HG03432 (cell line): Measurements from ENCODE around the gene LBHD1.
"Not testable (repeated sequence)": the region's sequence is repeated elsewhere in the genome, so short reads cannot be mapped to it uniquely, and the experiment has no call there.

Experiments
- ATAC-seq: cut with Tn5 transposase; IDR thresholded peaks from one replicate; pipeline ENCODE4 v1.9.1; 2021; ENCODE audit warnings: mild to moderate bottlenecking, moderate library complexity; ENCODE audit not compliant: unreplicated experiment

LBHD1 gene

DNA sequence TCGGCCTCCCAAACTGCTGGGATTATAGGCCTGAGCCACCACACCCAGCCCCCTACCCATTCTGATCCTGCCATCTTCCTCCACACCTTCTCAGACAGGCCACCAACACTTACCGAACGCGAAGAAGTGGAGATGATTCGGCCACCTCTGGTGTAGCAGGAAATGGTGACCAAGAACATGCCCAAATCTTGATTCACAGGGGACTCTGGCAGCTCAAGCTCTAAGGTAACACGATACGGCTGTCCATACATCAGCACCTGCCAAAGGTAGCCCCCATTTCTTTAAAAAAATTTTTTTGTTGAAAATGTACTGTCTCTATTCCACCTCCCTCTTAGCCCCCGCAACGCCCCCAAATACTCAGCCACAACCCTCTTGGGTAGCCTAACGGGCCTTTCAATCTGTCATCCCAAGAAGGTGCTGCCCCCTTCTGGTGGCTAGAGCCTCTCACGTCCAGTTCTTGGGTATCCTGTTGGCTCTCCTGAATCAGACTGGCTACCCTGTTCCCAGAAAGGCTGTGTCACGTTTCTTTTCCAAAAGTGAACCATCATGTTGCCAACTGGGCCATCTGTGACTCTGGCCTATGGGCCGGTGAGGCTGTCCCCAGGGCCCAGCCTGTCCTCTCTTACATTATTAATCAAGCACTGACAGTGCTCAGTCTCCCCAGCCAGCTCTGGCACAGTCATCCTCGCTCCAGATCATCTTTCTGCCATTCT lies 22.5 kb upstream of the LBHD1 start:
- ATAC-seq = no peak

DNA sequence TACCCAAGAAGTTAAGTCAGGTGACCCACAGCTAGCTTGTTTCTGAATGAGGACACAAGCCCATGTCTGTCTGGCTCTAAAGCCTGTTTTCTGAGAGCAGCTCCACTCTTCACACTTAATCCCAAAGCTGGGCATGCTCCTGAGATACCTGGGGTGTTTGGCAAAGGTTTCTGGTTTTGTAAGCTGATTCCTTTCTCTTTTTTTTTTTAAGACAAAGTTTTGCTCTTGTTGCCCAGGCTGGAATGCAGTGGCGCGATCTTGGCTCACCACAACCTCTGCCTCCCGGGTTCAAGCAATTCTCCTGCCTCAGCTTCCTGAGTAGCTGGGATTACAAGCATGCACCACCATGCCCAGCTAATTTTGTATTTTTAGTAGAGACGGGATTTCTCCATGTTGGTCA lies 21.6 kb upstream of the LBHD1 start:
- not testable (repeated sequence) for ATAC-seq

- ATAC-seq = no peak
Measured at GRCh38 chr11:62689421-62690183, 17.5 kb upstream of the LBHD1 start, which contains the start of gene LRRN4CL. TSS of gene LRRN4CL (minus strand) at chr11:62689530. CDS start at chr11:62688508, 1,022 bp downstream.

DNA sequence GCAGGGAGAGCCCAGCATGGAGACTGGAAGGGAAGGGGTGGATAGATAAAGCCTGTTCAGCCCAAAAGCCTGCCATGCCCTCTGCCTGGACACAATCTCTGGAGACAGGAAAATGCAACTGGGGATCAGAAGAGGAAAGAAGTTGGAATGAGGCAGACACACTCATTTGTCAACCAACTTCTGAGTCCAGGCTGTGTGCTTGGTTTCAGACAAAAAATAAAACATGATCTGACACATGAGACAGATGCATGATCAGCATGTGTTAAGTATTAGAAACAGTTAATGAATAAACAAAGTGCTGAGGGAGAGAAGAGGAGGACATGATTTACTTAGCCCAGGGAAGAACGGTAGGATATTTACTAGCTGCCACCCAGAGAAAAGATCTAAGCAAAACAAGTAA lies 16.4 kb upstream of the LBHD1 start:
- no peak for ATAC-seq

- ATAC-seq = no peak
Measured at GRCh38 chr11:62687508-62688396, 15.7 kb upstream of the LBHD1 start.

GRCh38 chr11:62682518-62682917 lies 10.5 kb upstream of the LBHD1 start:
- ATAC-seq = no peak

GRCh38 chr11:62680825-62681240 lies 8.8 kb upstream of the LBHD1 start:
- ATAC-seq = no peak

GRCh38 chr11:62678770-62679696 lies 7.0 kb upstream of the LBHD1 start, which contains the start of gene UBXN1:
TSS of gene UBXN1 (minus strand) at chr11:62679073. CDS start at chr11:62678923, 150 bp downstream.
- peak; percentile 78 for ATAC-seq

DNA sequence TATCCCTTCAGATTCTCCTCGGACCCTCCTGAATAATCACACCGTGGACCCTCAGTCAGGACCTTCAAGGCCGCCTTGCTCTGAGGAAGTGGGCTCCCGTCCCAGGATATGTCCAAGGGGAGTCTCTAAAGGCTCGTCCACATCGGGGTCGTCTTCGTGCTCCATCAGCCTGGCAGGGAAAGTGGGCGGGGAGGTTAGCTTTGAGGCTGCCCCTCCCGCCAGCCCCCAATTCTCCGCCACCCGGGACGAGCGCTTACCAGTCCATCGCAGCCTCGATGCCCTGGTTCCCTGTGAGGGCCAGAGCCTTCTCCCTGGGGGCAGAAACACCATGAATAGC lies 6.3 kb upstream of the LBHD1 start:
- no peak for ATAC-seq

DNA sequence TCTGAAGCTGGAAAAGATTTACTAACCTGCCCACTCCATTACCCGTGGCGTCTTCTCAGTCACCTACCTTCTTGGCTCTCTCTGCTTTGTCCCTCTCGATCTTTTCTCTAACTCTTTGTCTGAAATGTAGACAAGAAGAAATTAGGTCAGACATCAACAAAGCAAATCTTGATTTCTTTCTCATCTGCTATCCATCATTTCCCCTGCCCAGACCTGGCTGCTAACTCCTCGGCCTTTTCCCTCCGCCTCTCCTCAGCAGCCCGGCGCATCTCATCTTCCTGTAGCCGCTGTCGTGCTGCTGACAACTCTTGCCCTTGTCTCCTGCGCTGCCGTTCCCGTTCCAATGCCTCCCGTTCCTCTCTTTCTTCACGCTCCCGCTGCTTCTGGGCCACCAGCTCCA lies 5.6 kb upstream of the LBHD1 start:
- no peak for ATAC-seq

- no peak for ATAC-seq
Measured at GRCh38 chr11:62677156-62677555, 5.1 kb upstream of the LBHD1 start.

- ATAC-seq = no peak
Measured at GRCh38 chr11:62676698-62677097, 4.6 kb upstream of the LBHD1 start.

DNA sequence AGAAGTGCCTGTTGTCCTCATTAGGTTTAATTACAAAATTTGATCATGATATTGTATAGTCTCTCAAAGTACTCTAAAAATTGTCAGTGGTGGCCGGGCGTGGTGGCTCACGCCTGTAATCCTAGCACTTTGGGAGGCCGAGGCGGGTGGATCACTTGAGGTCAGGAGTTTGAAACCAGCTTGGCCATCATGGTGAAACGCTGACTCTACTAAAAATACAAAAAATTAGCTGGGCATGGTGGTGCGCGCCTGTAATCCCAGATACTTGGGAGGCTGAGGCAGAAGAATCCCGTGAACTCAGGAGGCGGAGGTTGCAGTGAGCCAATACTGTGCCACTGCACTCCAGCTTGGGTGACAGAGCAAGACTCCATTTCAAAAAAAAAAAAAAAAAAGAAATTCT lies 3.3 kb upstream of the LBHD1 start:
- ATAC-seq = not testable (repeated sequence)

GRCh38 chr11:62673196-62673525 lies 1.1 kb upstream of the LBHD1 start:
- no peak for ATAC-seq

DNA sequence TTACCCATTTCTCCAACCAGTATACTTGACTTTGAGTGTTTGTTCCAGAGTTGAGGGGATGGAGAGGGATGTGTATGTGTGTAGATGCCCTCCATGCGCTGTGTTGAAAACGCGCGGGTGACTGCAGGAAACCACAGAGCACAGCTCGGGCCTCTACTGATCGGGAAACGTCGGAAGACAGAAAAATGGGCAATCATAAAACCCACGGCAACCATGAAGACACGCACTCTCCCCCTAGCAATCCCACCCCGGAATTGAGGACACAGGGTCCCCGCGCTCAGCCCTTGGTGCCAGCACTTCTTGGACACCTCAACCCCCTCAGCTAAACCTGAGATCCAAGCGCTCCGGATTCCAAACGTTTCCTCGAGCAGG lies 845 bp downstream of the LBHD1 start:
- peak; percentile 1 for ATAC-seq

- ATAC-seq = no peak
Measured at GRCh38 chr11:62669420-62670161, 2.5 kb downstream of the LBHD1 start.

GRCh38 chr11:62667460-62667859 lies 4.6 kb downstream of the LBHD1 start:
- ATAC-seq = no peak

GRCh38 chr11:62666259-62666926 lies 5.7 kb downstream of the LBHD1 start:
- no peak for ATAC-seq

DNA sequence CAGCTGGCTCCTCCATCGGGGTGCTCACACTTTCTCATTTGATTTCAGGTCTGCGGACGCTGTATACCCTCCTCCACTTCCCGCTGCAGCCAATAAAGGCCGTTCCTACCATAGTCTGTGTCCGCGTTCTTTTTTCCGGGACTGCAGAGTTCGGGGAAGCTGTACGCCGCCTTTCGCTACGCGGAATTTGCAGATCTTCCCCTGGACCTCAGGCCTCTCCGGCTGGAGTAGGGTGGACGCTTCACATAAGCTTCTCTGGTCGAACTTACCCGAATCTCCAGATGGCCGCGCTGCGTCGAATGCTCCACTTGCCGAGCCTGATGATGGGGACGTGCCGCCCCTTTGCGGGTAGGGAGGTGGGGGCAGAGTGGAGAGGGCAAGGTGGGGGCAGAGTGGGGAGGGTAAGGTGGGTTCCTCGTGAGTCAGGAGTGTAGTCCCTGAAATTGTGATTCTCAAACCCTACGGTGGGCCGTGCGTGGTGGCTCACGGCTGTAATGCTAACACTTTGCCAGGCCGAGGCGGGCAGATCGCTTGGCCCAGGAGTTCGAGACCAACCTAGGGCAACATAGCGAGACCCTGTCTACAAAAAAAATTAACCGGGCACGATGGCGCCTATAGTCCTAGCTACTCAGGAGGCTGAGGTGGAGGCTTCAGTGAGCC lies 6.3 kb downstream of the LBHD1 start:
- ATAC-seq = peak; percentile 2
